Stimulated activated CD4-positive, alpha-beta T cell treated with anti-CD3 and anti-CD28 coated beads, Interleukin-1b, Interleukin-23, amount 100 ng/mL, for 24 hours (primary cell): Measurements from ENCODE around the gene ZNF365.
"Not testable (repeated sequence)": the region's sequence is repeated elsewhere in the genome, so short reads cannot be mapped to it uniquely, and the experiment has no call there.

Experiments used
- DNase-seq, 4 experiments: peaks; one replicate each; pipeline ENCODE4 v3.0.0-alpha.2; 2020; ENCODE audit warnings: low read depth in 4 of 4, low spot score in 1 of 4

ZNF365 gene

GRCh38 chr10:62410934-62411333 is 36.8 kb downstream of the ZNF365 start:
- DNase-seq: not testable (repeated sequence)

GRCh38 chr10:62413048-62413447 is 38.9 kb downstream of the ZNF365 start:
- no peak for DNase-seq

DNA sequence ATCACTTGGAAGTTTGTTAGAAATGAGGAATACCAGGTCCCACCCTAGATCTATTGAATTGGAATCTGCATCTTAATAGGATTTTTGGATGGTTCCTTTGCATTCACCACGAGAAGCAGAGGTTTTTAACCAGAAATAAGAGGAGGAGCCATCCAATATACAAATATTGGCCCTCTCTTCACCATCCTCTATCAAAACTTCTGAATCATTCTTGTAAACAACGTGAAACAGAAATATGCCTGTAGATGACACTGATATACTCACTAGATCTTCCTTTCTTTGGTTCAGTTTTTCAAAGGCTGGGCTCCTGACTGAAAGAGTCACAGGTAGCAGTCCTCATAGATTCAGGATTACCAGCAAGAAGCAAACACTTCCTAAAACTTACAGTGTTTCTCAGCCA is 39.5 kb downstream of the ZNF365 start:
- no peak for DNase-seq

- no peak for DNase-seq
Measured at GRCh38 chr10:62414359-62414758, 40.2 kb downstream of the ZNF365 start.

GRCh38 chr10:62422068-62422590 is 48.0 kb downstream of the ZNF365 start:
- no peak for DNase-seq

- DNase-seq: no peak
Measured at GRCh38 chr10:62424026-62424425, 49.9 kb downstream of the ZNF365 start.

DNA sequence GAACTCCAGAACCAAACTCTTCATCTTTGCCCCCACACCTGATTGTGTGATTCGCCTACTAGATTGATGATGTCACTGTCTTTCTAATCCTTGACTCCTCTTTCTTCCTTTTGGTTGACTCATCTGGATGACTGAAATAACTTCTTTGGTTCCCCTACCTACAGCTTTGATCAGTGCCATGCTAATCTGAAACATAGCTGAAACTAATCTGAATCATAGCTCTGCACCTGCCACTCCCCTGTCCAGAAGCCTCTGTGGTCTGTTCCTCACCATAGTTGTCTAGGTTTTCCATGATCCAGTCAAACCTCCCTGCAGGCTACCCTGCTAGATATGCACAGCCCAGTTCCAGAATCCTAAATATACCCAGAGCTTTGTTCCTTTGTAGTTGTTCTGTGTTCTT is 51.9 kb downstream of the ZNF365 start:
- peak in 2 of 4 experiments; percentile 10 to 24 for DNase-seq

- no peak for DNase-seq
Measured at GRCh38 chr10:62426600-62426999, 52.4 kb downstream of the ZNF365 start.

GRCh38 chr10:62430881-62431280 is 56.7 kb downstream of the ZNF365 start:
- no peak for DNase-seq

DNA sequence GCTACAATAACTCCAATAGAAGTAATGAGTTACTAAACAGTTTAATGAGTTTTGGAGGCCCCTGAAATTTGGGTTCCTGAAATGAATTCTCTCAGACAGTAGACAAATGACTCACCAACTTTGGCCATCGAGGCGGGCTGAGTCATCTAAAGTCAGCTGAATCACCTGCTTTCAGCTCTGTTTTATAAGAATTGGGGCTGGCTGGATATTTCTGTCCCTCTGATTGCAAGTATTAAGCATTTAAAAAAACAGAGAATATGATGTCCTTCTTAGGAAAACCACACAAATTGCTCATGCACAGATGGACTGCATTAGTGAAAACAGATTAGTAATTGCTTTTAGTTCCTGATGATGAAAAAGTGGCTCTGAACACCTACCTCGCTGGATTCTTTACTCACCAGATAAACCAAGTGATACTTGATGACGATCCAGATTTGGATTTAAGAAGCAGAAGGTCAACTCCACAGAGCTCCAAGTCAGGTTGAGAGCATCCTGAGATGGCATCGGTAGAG is 59.1 kb downstream of the ZNF365 start:
- peak; percentile 16 to 62 (median 40) for DNase-seq

DNA sequence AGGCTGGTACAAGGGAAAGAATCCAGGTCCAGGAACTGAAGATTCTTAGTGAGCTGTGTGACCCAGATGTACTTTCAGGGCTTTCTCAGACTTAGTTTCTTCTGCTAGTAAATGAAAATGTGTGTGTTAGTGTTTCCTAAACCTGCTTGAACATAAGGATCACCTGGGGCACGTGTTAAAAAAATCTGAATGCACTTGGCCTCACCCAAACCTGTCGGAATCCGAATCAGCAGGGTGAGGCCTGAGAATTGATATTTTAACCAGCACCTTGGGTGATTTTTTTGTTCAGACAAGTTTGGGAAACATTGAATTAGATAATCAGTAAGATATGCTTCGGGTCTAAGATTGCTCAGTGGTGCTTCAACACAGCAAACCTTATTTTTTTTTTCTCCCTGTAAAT is 59.7 kb downstream of the ZNF365 start:
- no peak for DNase-seq

DNA sequence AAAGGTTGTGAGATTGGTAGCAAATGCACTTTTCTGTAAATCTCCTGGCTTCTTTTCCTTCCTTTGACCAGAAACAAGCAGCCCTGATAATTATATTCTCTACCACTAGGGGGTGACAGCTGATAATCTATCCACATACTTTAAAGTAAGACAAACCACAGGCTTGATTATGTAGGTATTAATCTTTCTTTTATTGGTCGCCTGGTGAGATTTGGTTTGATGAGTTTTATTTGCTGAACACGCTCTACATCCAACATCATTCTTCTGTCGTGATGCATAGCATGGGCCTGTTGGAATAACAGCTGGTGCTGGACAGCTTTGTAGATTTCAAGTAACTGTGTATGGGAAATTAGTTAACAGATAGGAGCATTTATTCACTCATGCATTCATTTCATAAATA is 63.5 kb downstream of the ZNF365 start:
- DNase-seq: no peak

DNA sequence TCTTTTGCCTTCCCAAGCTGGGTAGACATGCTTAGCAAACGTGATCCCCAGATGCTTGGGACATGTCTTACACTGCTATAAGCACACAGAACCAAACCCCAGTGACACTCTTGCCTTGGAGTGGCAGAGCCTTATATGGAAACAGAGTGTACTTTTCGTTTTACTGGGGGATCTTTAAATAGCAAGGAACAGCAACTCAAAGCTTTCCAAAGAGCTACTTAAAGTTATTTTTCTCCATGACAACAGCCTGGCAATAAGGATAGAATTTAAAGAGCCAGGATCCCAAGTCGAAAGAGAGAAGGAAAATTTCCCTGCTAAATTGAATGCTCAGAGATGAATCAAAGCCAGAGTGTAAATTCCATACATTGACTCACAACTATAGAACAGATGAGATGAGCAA is 67.8 kb downstream of the ZNF365 start:
- DNase-seq: no peak

DNA sequence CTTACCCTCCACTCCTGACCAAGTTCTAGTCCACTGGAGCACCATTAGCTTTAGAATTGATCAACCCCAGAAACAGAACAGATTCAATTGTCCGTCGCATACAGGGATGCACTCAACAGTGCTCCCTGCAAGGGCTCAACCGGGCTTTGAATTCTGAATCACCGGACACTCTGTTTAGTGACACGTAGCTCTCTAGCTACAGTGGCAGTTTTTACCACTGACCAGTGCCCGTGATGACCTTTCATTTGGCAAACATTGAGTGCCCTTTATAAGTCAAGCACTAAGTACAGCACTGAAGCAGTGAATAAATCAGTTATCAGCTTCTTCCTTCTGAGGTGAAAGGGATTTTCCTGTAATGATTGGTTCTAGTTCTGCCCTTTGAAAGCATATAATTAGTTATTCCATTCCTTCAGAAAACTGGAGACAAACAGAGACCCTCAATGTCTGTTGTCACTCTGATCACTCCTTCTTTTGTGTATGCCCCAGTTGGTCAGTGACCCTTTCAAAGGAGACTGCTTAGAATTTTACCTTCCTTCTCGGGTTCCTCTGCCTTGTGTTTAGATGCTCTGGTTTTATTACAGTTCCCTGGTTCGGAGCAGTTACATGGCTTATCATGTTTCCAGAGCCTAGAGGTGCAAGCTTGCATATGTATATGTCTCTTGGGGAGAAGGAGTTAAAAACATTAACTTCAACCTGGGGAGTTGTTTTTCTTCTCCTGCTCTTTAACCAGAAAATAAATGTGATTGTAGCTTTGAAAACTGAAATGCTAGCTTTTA is 68.9 kb downstream of the ZNF365 start:
- DNase-seq: no peak

DNA sequence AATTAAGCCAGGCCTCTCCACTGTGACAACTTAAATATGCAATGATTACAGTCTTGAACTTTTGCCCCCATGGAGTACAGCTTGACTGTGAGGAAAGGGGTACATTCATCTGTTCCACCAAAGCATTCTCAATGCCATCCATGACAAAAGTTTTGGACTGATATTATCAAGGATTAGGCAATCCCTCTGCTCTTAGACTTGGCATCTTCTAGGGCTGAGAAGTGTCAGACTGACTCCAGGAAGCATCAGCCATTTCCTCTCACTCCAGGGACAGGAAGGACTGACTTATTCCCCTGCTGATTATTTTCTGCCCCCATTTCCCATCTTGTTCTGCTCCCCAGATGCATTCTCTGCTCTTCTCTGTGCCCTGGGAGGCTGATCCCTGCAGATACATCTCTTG is 69.7 kb downstream of the ZNF365 start:
- no peak for DNase-seq

DNA sequence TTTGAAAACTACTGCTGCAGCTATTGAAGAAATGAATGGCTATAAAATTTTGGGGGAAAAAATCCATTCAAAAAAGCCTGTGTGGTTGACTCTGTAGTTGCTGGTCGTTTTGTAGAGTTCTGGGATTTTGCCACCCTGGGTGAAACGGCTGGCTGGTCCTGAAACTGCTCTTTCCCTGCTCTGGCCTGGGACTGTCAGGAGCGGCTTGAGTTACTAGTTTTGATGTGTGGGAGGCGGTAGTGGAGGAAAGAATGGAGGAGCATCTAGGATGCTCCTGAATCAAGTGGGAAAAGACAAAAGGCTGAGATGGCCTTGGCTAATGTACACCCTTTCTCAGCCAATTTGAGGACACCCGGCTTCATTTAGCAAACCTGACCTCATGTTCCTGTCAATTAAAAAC is 72.5 kb downstream of the ZNF365 start:
- no peak for DNase-seq

DNA sequence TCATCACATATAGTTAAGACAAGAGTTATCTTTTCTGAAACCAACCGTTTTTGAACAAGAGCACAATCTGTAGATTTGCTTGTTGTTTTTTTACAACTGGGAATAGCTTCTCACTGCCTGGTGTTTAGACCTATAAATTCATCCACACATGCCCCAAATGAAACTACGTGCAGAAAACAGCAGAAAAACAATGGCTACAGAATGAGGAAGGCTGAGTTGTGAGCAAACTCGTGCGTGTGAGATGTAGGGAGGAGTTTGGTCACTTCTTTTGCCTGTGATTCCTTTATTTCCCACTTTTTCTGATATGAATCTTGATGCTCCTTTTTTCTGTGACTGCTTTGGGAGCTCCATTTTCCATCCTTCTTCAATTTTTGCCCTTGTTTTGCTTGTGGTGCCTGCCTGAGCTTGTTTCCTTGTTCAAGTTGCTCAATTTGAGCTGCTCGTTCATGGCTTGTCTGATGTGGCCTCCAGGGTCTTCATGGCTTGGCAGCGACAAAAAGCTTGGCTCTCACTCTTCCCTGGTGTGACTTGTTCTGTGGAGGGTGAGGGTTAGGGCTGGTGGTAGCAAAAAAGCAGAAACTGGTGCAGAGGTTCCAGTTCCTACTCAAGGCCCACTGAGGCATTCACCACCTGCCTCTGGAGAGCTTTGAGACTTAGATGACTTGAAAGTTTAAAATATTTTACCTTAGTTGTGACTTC is 76.9 kb downstream of the ZNF365 start:
- no peak for DNase-seq

DNA sequence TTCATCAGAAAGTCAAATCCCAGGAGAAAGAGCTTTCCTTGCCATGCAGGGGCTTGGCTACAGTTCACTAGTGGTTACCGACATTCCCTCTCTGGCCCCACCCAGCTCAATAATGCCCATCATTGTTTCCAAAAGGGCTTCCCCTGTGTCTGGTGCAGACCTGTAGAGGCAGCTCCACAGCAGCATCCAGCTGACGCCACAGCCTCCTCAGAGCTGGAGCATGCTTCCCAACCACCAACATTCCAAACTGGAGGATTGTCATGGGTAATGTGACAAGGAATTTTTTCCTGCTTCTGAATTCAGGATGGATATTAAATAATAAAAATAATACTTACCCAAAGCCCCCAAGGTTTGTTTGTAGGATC is 77.4 kb downstream of the ZNF365 start:
- DNase-seq: no peak
